IMR-90 (cell line): Measurements from ENCODE around the gene CTRL. TPM values are rescaled to one million over a fixed set of nuclear protein-coding genes. Genes with fewer than 3 reads are reported as not detected.

ENCODE experiments used
- ATAC-seq: fragments of 200-7000 bp; cut with Tn5 transposase; 2 replicates; pipeline ENCODE4 v1.9.1; 2020; ENCODE audit warnings: low read depth, mild to moderate bottlenecking, moderate library complexity
- BruUV-seq: library from RNA; stranded (reverse); fragments of 400-500 nt; replicated peaks from 2 replicates; lab custom pipeline; 2021; lab: Mats Ljungman, UMichigan
- CTCF ChIA-PET: fragments of 300-600 bp; formaldehyde crosslinking; extraction: SDS; loops from one replicate; lab custom pipeline; 2021; ENCODE audit warnings: antibody characterized with exemption; lab: Yijun Ruan, JAX
- POLR2A ChIA-PET: fragments of 300-600 bp; sonication (Branson Sonifier 250); formaldehyde crosslinking; loops from one replicate; lab custom pipeline; 2022; ENCODE audit warnings: antibody characterized with exemption; ENCODE audit not compliant: unreplicated experiment; lab: Charles Lee
- DNase-seq: peaks from one replicate; pipeline ENCODE4 v3.0.0; 2013
- H2AFZ ChIP-seq: replicated peaks from 2 replicates; pipeline ENCODE3; 2013; ENCODE audit warnings: low read length, mild to moderate bottlenecking; ENCODE audit not compliant: poor library complexity
- H2AK5ac ChIP-seq: 2 replicates; pipeline ENCODE4 v1.6.1; 2013; ENCODE audit warnings: low read depth, low read length, inconsistent platforms
- H2AK9ac ChIP-seq: replicated peaks from 2 replicates; pipeline ENCODE3; 2013; ENCODE audit warnings: mild to moderate bottlenecking, low read depth, low read length, moderate library complexity; ENCODE audit not compliant: poor library complexity
- H2BK120ac ChIP-seq: 2 replicates; pipeline ENCODE4 v1.6.1; 2013; ENCODE audit warnings: low read depth, low read length, inconsistent platforms
- H2BK15ac ChIP-seq: 3 replicates; pipeline ENCODE4 v1.6.1; 2013; ENCODE audit warnings: low read depth, low read length, inconsistent platforms
- H2BK20ac ChIP-seq: 2 replicates; pipeline ENCODE4 v1.6.1; 2013; ENCODE audit warnings: low read depth, mild to moderate bottlenecking, inconsistent platforms, low read length, moderate library complexity
- H2BK5ac ChIP-seq: 2 replicates; pipeline ENCODE4 v1.6.1; 2013; ENCODE audit warnings: mild to moderate bottlenecking, low read depth, low read length, inconsistent platforms; ENCODE audit not compliant: poor library complexity, severe bottlenecking
- H3K14ac ChIP-seq: replicated peaks from 2 replicates; pipeline ENCODE4 v1.6.1; 2013; ENCODE audit warnings: low read depth, low read length, inconsistent platforms
- H3K18ac ChIP-seq: 2 replicates; pipeline ENCODE4 v1.6.1; 2013; ENCODE audit warnings: low read depth, low read length, control low read depth
- H3K23ac ChIP-seq: 2 replicates; pipeline ENCODE4 v1.6.1; 2013; ENCODE audit warnings: low read depth, low read length, inconsistent platforms
- H3K27ac ChIP-seq: 2 replicates; pipeline ENCODE4 v1.5.1; 2013; ENCODE audit warnings: mild to moderate bottlenecking, control low read depth, low read length; ENCODE audit not compliant: insufficient read depth
- H3K27me3 ChIP-seq: 2 replicates; pipeline ENCODE4 v1.6.1; 2013; ENCODE audit warnings: low read length; ENCODE audit not compliant: control insufficient read depth, insufficient read depth
- H3K36me3 ChIP-seq: 2 replicates; pipeline ENCODE4 v1.6.1; 2013; ENCODE audit warnings: low read length, mixed read lengths; ENCODE audit not compliant: control insufficient read depth, insufficient read depth
- H3K4ac ChIP-seq: 2 replicates; pipeline ENCODE4 v1.6.1; 2013; ENCODE audit warnings: low read depth, low read length, inconsistent platforms
- H3K4me1 ChIP-seq: 2 replicates; pipeline ENCODE4 v1.6.1; 2013; ENCODE audit warnings: low read length, mixed read lengths; ENCODE audit not compliant: control insufficient read depth, insufficient read depth
- H3K4me2 ChIP-seq: 2 replicates; pipeline ENCODE4 v1.6.1; 2013; ENCODE audit warnings: low read depth, mild to moderate bottlenecking, control low read depth, low read length, moderate library complexity
- H3K4me3 ChIP-seq: 2 replicates; pipeline ENCODE4 v1.5.1; 2013; ENCODE audit warnings: low read depth, mild to moderate bottlenecking, control low read depth, low read length, moderate library complexity; ENCODE audit not compliant: insufficient read depth
- H3K56ac ChIP-seq: 2 replicates; pipeline ENCODE4 v1.6.1; 2013; ENCODE audit warnings: low read length, inconsistent platforms; ENCODE audit not compliant: insufficient read depth; ENCODE audit errors: extremely low read depth
- H3K79me1 ChIP-seq, 2 experiments: 2 replicates each; pipeline ENCODE4 v1.6.1; 2013; ENCODE audit warnings: low read length in 2 of 2, inconsistent platforms in 1 of 2, low read depth in 1 of 2
- H3K9ac ChIP-seq: 2 replicates; pipeline ENCODE4 v1.6.1; 2013; ENCODE audit warnings: low read depth, low read length, control low read depth
- H3K9me1 ChIP-seq: 2 replicates; pipeline ENCODE4 v1.6.1; 2013; ENCODE audit warnings: low read length, inconsistent platforms; ENCODE audit not compliant: insufficient read depth
- H3K9me3 ChIP-seq: 2 replicates; pipeline ENCODE4 v1.6.1; 2013; ENCODE audit warnings: low read length; ENCODE audit not compliant: control insufficient read depth, insufficient read depth
- H4K20me1 ChIP-seq: 2 replicates; pipeline ENCODE4 v1.6.1; 2013; ENCODE audit warnings: low read length, inconsistent platforms; ENCODE audit not compliant: insufficient read depth
- H4K5ac ChIP-seq: 2 replicates; pipeline ENCODE4 v1.6.1; 2013; ENCODE audit warnings: mild to moderate bottlenecking, low read depth, low read length, control low read depth
- H4K8ac ChIP-seq, 2 experiments: 2 replicates each; pipeline ENCODE4 v1.6.1; 2013; ENCODE audit warnings: low read depth in 2 of 2, low read length in 2 of 2, control low read depth in 1 of 2, inconsistent platforms in 1 of 2
- H4K91ac ChIP-seq: 2 replicates; pipeline ENCODE4 v1.6.1; 2013; ENCODE audit warnings: low read depth, low read length, inconsistent platforms; ENCODE audit not compliant: insufficient read depth
- MAZ ChIP-seq: IDR thresholded peaks from 2 replicates; pipeline ENCODE4 v1.6.1; 2012; ENCODE audit warnings: low read depth, mild to moderate bottlenecking, low read length, improper control_type of control experiment, moderate library complexity, borderline replicate concordance
- NFE2L2 ChIP-seq: fragments of 150-350 bp; IDR thresholded peaks from 2 replicates; pipeline ENCODE4 v1.6.1; 2016; ENCODE audit warnings: low read depth, mild to moderate bottlenecking, low read length
- WGBS, 2 experiments: methylation state at CpG; one replicate each; pipeline versions ENCODE4 v1.1.5 to v1.1.7; 2013; ENCODE audit warnings: missing lambda C conversion rate in 2 of 2; ENCODE audit not compliant: insufficient read length in 1 of 2; ENCODE audit errors: extremely low coverage in 2 of 2; 5-methylcytosine and 5-hydroxymethylcytosine counted together
- dilution Hi-C: fragments of 300-500 bp; cut with HindIII; formaldehyde crosslinking; loops from one replicate; pipeline ENCODE4 v1.14.3; 2018; ENCODE audit warnings: low sequenced_read_pairs; ENCODE audit not compliant: unreplicated experiment
- in situ Hi-C: fragments of 300-500 bp; cut with MboI; formaldehyde crosslinking; loops from 3 replicates; pipeline ENCODE4 v1.14.3; 2019; ENCODE audit warnings: low sequenced_read_pairs, inconsistent platforms, mixed read lengths
- intact Hi-C: fragments of 100-400 bp; cut with micrococcal nuclease; formaldehyde crosslinking; loops from 2 replicates; pipeline ENCODE4 v1.10.0; 2022
- polyA plus RNA-seq, 3 experiments: library from polyadenylated mRNA; depleted of rRNA; stranded (reverse); fragments of >200 nt; gene quantifications; 2 replicates each; pipeline ENCODE4 v1.2.3, GENCODE V29; 2012; ENCODE audit warnings: low replicate concordance in 1 of 3
- total RNA-seq: library from RNA; depleted of rRNA; stranded (reverse); fragments of >200 nt; gene quantifications from 2 replicates; pipeline ENCODE4 v1.2.3, GENCODE V29; 2012

Gene CTRL
- total and polyA plus RNA-seq, 2 of the 4 experiments (the other 2 are of a cell fraction), result 0.18 to 1.1 TPM

- Histone ChIP-seq H2BK20ac (no peak overlapping the region), H2AFZ (peak overlapping the region; percentile 38), H2AK9ac (peak overlapping the region; percentile 45), H3K18ac (no peak overlapping the region), H3K14ac (no peak overlapping the region), H2BK15ac (no peak overlapping the region), H4K20me1 (peaks cover 34% of the 10 kb centered on the region), H3K27ac (no peak overlapping the region), H3K4me1 (peaks cover 4% of the 10 kb centered on the region; the same call in 1 of the 2 replicates), H3K4ac (no peak overlapping the region), H3K9me1 (no peaks in the 10 kb centered on the region), H3K9ac (no peak overlapping the region), H4K91ac (no peak overlapping the region), H3K23ac (no peak overlapping the region), H4K5ac (no peak overlapping the region), H3K4me2 (no peak overlapping the region), H3K4me3 (no peak overlapping the region), H4K8ac (no peak overlapping the region), H3K27me3 (no peaks in the 10 kb centered on the region), H3K56ac (no peak overlapping the region), H3K36me3 (peaks cover 68% of the 10 kb centered on the region), H3K79me1 (peaks cover 0 to 11% of the 10 kb centered on the region in 2 experiments; a peak in 2 of 4 replicates), H2AK5ac (no peak overlapping the region), H2BK5ac (no peak overlapping the region), H3K9me3 (no peaks in the 10 kb centered on the region), H2BK120ac (no peak overlapping the region)
- dilution Hi-C loops, result no loop called here
- BruUV-seq, result no TSS peak
- in situ Hi-C loops, result no loop called here
- intact Hi-C loops, result loop anchor here (1.0 kb wide), 1 partner anchor 46 kb away; no protein-coding TSS in a partner anchor
- ATAC-seq (no peak; the same call in 1 of the 2 replicates), DNase-seq (no peak)
- TF ChIP-seq MAZ (no peak), NFE2L2 (no peak)
- ChIA-PET POLR2A (no interaction called here), CTCF (interaction anchor here (0.6 to 1.6 kb wide), 4 partner anchors 10 to 46 kb away, joined by 3 to 8 read pairs (median 6); partner anchors contain the start of gene PSKH1)
- WGBS, 2 experiments, result 100% methylated on average over 5 of the region's 18 CpGs; no CpG with 5 or more reads in 1 of the 2 experiments
Observed at GRCh38 chr16:67882374-67883145, 49.1 kb downstream of the CTRL start.
